H1 (cell line): ENCODE results near the gene UVRAG. TPM values are rescaled to one million over a fixed set of nuclear protein-coding genes. Genes with fewer than 3 reads are reported as not detected.

ENCODE experiments used
- CTCF ChIA-PET: fragments of 300-600 bp; sonication (Branson Sonifier 250); formaldehyde crosslinking; loops from one replicate; lab custom pipeline; 2021; ENCODE audit not compliant: partially characterized antibody; lab: Charles Lee
- POLR2A ChIA-PET: fragments of 300-600 bp; sonication (Branson Sonifier 250); formaldehyde crosslinking; loops from one replicate; lab custom pipeline; 2021; ENCODE audit warnings: inconsistent platforms; ENCODE audit not compliant: partially characterized antibody; lab: Charles Lee
- DNase-seq, 2 experiments: peaks; one replicate each; pipeline versions ENCODE4 v3.0.0 to v3.0.0-alpha.2; 2010 to 2022; ENCODE audit warnings: low spot score in 2 of 2, low read depth in 1 of 2, mixed read lengths in 1 of 2
- FAIRE-seq: peaks from 2 replicates; lab custom pipeline; 2011; peaks lifted over from hg19 to GRCh38; lab: Jason Lieb, UNC
- H2AFZ ChIP-seq: 2 replicates; pipeline ENCODE4 v1.8.1; 2012; ENCODE audit warnings: low read length, inconsistent platforms
- H2AK5ac ChIP-seq: 2 replicates; pipeline ENCODE4 v1.6.1; 2013; ENCODE audit warnings: low read depth, low read length
- H2BK120ac ChIP-seq: replicated peaks from 2 replicates; pipeline ENCODE3; 2013; ENCODE audit warnings: low read depth, low read length, inconsistent platforms
- H2BK12ac ChIP-seq: 2 replicates; pipeline ENCODE4 v1.6.1; 2013; ENCODE audit warnings: low read depth, low read length
- H2BK15ac ChIP-seq: 2 replicates; pipeline ENCODE4 v1.6.1; 2013; ENCODE audit warnings: low read length
- H2BK20ac ChIP-seq: 2 replicates; pipeline ENCODE4 v1.6.1; 2013; ENCODE audit warnings: low read length
- H2BK5ac ChIP-seq: 2 replicates; pipeline ENCODE4 v1.6.1; 2013; ENCODE audit warnings: low read depth, low read length
- H3K14ac ChIP-seq: 2 replicates; pipeline ENCODE4 v1.6.1; 2013; ENCODE audit warnings: inconsistent platforms; ENCODE audit not compliant: insufficient read length
- H3K18ac ChIP-seq: 2 replicates; pipeline ENCODE4 v1.6.1; 2013; ENCODE audit warnings: low read length; ENCODE audit errors: extremely low read depth
- H3K23ac ChIP-seq: 2 replicates; pipeline ENCODE4 v1.6.1; 2013; ENCODE audit warnings: inconsistent platforms; ENCODE audit not compliant: insufficient read length
- H3K23me2 ChIP-seq: 2 replicates; pipeline ENCODE4 v1.6.1; 2013; ENCODE audit warnings: low read depth, low read length
- H3K27ac ChIP-seq: 2 replicates; pipeline ENCODE4 v1.6.1; 2011; ENCODE audit warnings: low read depth, low read length, inconsistent platforms
- H3K27me3 ChIP-seq, 4 experiments: replicated peaks in 1 of 4; 1 replicate in 1 of 4; 2 replicates in 3 of 4; pipeline versions ENCODE4 v1.6.1 to v1.8.1; 2011 to 2013; ENCODE audit warnings: low read length in 3 of 4, mild to moderate bottlenecking in 3 of 4, inconsistent platforms in 2 of 4, mixed read lengths in 2 of 4, moderate library complexity in 1 of 4; ENCODE audit not compliant: control insufficient read depth in 3 of 4, insufficient read depth in 3 of 4; ENCODE audit errors: extremely low read depth in 1 of 4
- H3K36me3 ChIP-seq, 4 experiments: 2 replicates each; pipeline versions ENCODE4 v1.6.1 to v1.8.1; 2011 to 2013; ENCODE audit warnings: mild to moderate bottlenecking in 4 of 4, low read length in 3 of 4, moderate library complexity in 2 of 4, control low read depth in 1 of 4, inconsistent platforms in 1 of 4; ENCODE audit not compliant: insufficient read depth in 4 of 4, control insufficient read depth in 2 of 4
- H3K4ac ChIP-seq: replicated peaks from 2 replicates; pipeline ENCODE3; 2013; ENCODE audit warnings: low read length, low read depth, mixed read lengths, inconsistent platforms; ENCODE audit not compliant: insufficient read length
- H3K4me1 ChIP-seq, 4 experiments: replicated peaks in 1 of 4; 1 replicate in 1 of 4; 2 replicates in 3 of 4; pipeline versions ENCODE4 v1.6.1 to v1.8.1; 2011 to 2013; ENCODE audit warnings: low read length in 3 of 4, inconsistent platforms in 2 of 4, mixed read lengths in 1 of 4; ENCODE audit not compliant: insufficient read depth in 4 of 4, control insufficient read depth in 3 of 4
- H3K4me2 ChIP-seq, 2 experiments: 2 replicates each; pipeline versions ENCODE4 v1.6.1 to v1.8.1; 2011 to 2013; ENCODE audit warnings: low read depth in 2 of 2, low read length in 2 of 2, control low read depth in 1 of 2, inconsistent platforms in 1 of 2, mild to moderate bottlenecking in 1 of 2; ENCODE audit not compliant: insufficient read depth in 1 of 2
- H3K4me3 ChIP-seq, 4 experiments: fragments of 200-600, 300-600 bp in 1 of 4; sonication (generic), shearing (Covaris generic), sonication (Bioruptor Twin) in 1 of 4; 2 replicates each; pipeline versions ENCODE4 v1.5.1 to v1.8.1; 2011 to 2016; ENCODE audit warnings: low read length in 4 of 4, low read depth in 3 of 4, control low read depth in 2 of 4, inconsistent platforms in 2 of 4, mild to moderate bottlenecking in 2 of 4, mixed read lengths in 1 of 4, moderate library complexity in 1 of 4; ENCODE audit not compliant: insufficient read depth in 2 of 4; ENCODE audit errors: extremely low read depth in 1 of 4
- H3K56ac ChIP-seq: replicated peaks from 2 replicates; pipeline ENCODE3; 2013; ENCODE audit warnings: low read depth, mild to moderate bottlenecking, mixed read lengths, low read length, inconsistent platforms; ENCODE audit not compliant: insufficient read length
- H3K79me1 ChIP-seq: 2 replicates; pipeline ENCODE4 v1.6.1; 2013; ENCODE audit warnings: low read depth, low read length, control low read depth
- H3K79me2 ChIP-seq, 2 experiments: 2 replicates each; pipeline versions ENCODE4 v1.6.1 to v1.8.1; 2012 to 2013; ENCODE audit warnings: low read length in 2 of 2, mild to moderate bottlenecking in 2 of 2, inconsistent platforms in 1 of 2; ENCODE audit not compliant: insufficient read depth in 2 of 2, control insufficient read depth in 1 of 2
- H3K9ac ChIP-seq, 4 experiments: replicated peaks in 1 of 4; 1 replicate in 1 of 4; 2 replicates in 3 of 4; pipeline versions ENCODE4 v1.6.1 to v1.8.1; 2011 to 2013; ENCODE audit warnings: low read depth in 3 of 4, low read length in 3 of 4, control low read depth in 2 of 4, mild to moderate bottlenecking in 2 of 4, moderate library complexity in 2 of 4, inconsistent platforms in 1 of 4; ENCODE audit errors: extremely low read depth in 1 of 4
- H3K9me3 ChIP-seq, 2 experiments: 2 replicates each; pipeline versions ENCODE4 v1.6.1 to v1.8.1; 2012 to 2013; ENCODE audit warnings: mild to moderate bottlenecking in 2 of 2, moderate library complexity in 2 of 2, control low read depth in 1 of 2, inconsistent platforms in 1 of 2, low read depth in 1 of 2, low read length in 1 of 2, mixed read lengths in 1 of 2; ENCODE audit not compliant: insufficient read depth in 2 of 2
- H4K20me1 ChIP-seq, 2 experiments: replicated peaks in 1 of 2; 2 replicates each; pipeline versions ENCODE3 to v1.8.1; 2011 to 2013; ENCODE audit warnings: inconsistent platforms in 2 of 2, low read length in 2 of 2, mild to moderate bottlenecking in 1 of 2; ENCODE audit not compliant: insufficient read depth in 2 of 2, control insufficient read depth in 1 of 2
- H4K5ac ChIP-seq: 2 replicates; pipeline ENCODE4 v1.6.1; 2013; ENCODE audit warnings: low read length, low read depth, mixed read lengths, inconsistent platforms; ENCODE audit not compliant: insufficient read length
- H4K8ac ChIP-seq: 2 replicates; pipeline ENCODE4 v1.8.0; 2013; ENCODE audit warnings: mild to moderate bottlenecking, moderate library complexity, low read length, inconsistent platforms; ENCODE audit not compliant: insufficient read depth; ENCODE audit errors: extremely low read depth
- H4K91ac ChIP-seq: replicated peaks from 2 replicates; pipeline ENCODE3; 2013; ENCODE audit warnings: low read length, mixed read lengths, inconsistent platforms; ENCODE audit not compliant: insufficient read length
- KDM5A ChIP-seq: fragments of 200-600 bp; IDR thresholded peaks from 2 replicates; pipeline ENCODE4 v1.7.1; 2012; ENCODE audit warnings: mild to moderate bottlenecking, low read length, inconsistent platforms, mixed read lengths
- SIRT6 ChIP-seq: IDR thresholded peaks from one replicate; pipeline ENCODE4 v1.7.1; 2012; ENCODE audit warnings: low read length, inconsistent platforms
- SP4 ChIP-seq: IDR thresholded peaks from 2 replicates; pipeline ENCODE4 v1.6.1; 2012; ENCODE audit warnings: low read length, inconsistent platforms
- WGBS, 2 experiments: shearing (Covaris generic) in 1 of 2; methylation state at CpG; one replicate each; pipeline versions ENCODE4 v1.1.6 to v1.1.7; 2013 to 2015; ENCODE audit warnings: low lambda C conversion rate in 2 of 2, mixed read lengths in 2 of 2, inconsistent platforms in 1 of 2, low coverage in 1 of 2, missing lambda C conversion rate in 1 of 2; ENCODE audit not compliant: insufficient replicate concordance in 2 of 2, insufficient coverage in 1 of 2, insufficient read length in 1 of 2; ENCODE audit errors: extremely low coverage in 1 of 2, missing lambda C conversion rate in 1 of 2; 5-methylcytosine and 5-hydroxymethylcytosine counted together
- polyA plus RNA-seq, 7 experiments: library from polyadenylated mRNA; depleted of rRNA in 3 of 7; stranded (reverse) in 5 of 7; unstranded in 2 of 7; fragments of >200 nt in 5 of 7; fragments of 200-250 nt in 2 of 7; gene quantifications; 1 replicate in 5 of 7; 2 replicates in 1 of 7; 4 replicates in 1 of 7; pipeline versions ENCODE4 v1.2.1 to v1.2.3, GENCODE V29; 2011 to 2013; ENCODE audit warnings: missing spikeins in 2 of 7, mixed read lengths in 2 of 7
- total RNA-seq: library from RNA; stranded (reverse); fragmentation: NEBNext Ultra II Directional; extraction: Animal tissue kit (Norgen Biotek cat#: 25700); gene quantifications from 2 replicates; pipeline ENCODE4 v1.2.1, GENCODE V29; 2021

The UVRAG gene
- total and polyA plus RNA-seq, 2 of the 8 experiments (the other 6 are each of a cell fraction or from before 2014, with no cell fraction given): 5.5 to 14.7 TPM

DNA sequence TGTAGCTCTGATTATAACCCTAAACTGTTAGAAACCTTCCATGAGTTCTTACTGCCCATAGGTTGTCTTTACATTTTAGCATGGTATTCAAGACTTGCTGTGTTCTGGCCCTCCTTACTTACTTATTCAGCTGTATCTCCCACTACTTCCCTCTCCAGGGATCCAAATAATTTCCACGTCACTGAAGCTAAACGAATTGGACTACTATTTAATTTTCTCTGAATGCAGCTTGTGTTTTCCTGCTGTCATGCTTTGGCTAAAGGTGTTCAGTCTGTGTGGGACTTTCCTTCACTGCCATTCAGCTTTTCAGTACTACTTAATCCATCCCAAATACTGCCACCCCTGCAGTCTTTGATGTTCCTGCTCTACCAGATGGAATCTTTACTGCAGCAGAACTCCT lies 88.3 kb downstream of the UVRAG start:
- no peaks in the 10 kb centered on the region for H3K36me3 ChIP-seq
- no peaks in the 10 kb centered on the region for H3K4me1 ChIP-seq
- H3K23ac ChIP-seq: no peak overlapping the region
- no peak overlapping the region for H3K14ac ChIP-seq
- H2AFZ ChIP-seq: no peak overlapping the region
- H3K4ac ChIP-seq: no peak overlapping the region
- POLR2A ChIA-PET: no interaction called here
- peaks cover 0 to 3% of the 10 kb centered on the region in 2 experiments for H4K20me1 ChIP-seq
- no peak overlapping the region for H4K5ac ChIP-seq
- H3K23me2 ChIP-seq: no peaks in the 10 kb centered on the region
- no peak overlapping the region for H3K9ac ChIP-seq
- H3K79me2 ChIP-seq: no peaks in the 10 kb centered on the region
- H3K27ac ChIP-seq: no peak overlapping the region
- CTCF ChIA-PET: interaction anchor here (2.5 kb wide), 1 partner anchor 249 kb away, joined by 16 read pairs; no protein-coding TSS in a partner anchor
- H2BK12ac ChIP-seq: no peak overlapping the region
- FAIRE-seq (no peak), DNase-seq (no peak)
- no peak overlapping the region for H4K8ac ChIP-seq
- no peak overlapping the region for H2BK20ac ChIP-seq
- no peaks in the 10 kb centered on the region for H3K9me3 ChIP-seq
- H3K18ac ChIP-seq: no peak overlapping the region
- H3K4me2 ChIP-seq: no peak overlapping the region
- no peak overlapping the region for H2BK120ac ChIP-seq
- no peak overlapping the region for H2BK5ac ChIP-seq
- H3K56ac ChIP-seq: no peak overlapping the region
- 74% methylated on average over 2 of the region's 2 CpGs; no CpG with 5 or more reads in 1 of the 2 experiments for WGBS, 2 experiments
- H3K4me3 ChIP-seq: no peak overlapping the region
- H3K27me3 ChIP-seq: no peaks in the 10 kb centered on the region
- no peak overlapping the region for H2AK5ac ChIP-seq
- no peak overlapping the region for H4K91ac ChIP-seq
- no peak overlapping the region for H2BK15ac ChIP-seq
- H3K79me1 ChIP-seq: no peaks in the 10 kb centered on the region
- TF ChIP-seq SP4 (no peak), KDM5A (no peak), SIRT6 (no peak)
